LNCaP clone FGC (cell line): ENCODE measurements around the gene PGA4.

Experiments
- DNase-seq: peaks from one replicate; pipeline ENCODE4 v3.0.0-alpha.2; 2011; ENCODE audit warnings: low read depth
- H3K4me3 ChIP-seq: 2 replicates; pipeline ENCODE4 v1.5.1; 2011; ENCODE audit warnings: mild to moderate bottlenecking, low read depth, low read length, control low read depth
- TF ChIP-seq, protein P1 (sequence below): IDR thresholded peaks from 2 replicates; pipeline ENCODE4 v1.5.1; 2012; ENCODE audit warnings: mild to moderate bottlenecking; ENCODE audit not compliant: control insufficient read depth, insufficient read depth; ENCODE audit errors: extremely low read depth

The PGA4 gene

DNA sequence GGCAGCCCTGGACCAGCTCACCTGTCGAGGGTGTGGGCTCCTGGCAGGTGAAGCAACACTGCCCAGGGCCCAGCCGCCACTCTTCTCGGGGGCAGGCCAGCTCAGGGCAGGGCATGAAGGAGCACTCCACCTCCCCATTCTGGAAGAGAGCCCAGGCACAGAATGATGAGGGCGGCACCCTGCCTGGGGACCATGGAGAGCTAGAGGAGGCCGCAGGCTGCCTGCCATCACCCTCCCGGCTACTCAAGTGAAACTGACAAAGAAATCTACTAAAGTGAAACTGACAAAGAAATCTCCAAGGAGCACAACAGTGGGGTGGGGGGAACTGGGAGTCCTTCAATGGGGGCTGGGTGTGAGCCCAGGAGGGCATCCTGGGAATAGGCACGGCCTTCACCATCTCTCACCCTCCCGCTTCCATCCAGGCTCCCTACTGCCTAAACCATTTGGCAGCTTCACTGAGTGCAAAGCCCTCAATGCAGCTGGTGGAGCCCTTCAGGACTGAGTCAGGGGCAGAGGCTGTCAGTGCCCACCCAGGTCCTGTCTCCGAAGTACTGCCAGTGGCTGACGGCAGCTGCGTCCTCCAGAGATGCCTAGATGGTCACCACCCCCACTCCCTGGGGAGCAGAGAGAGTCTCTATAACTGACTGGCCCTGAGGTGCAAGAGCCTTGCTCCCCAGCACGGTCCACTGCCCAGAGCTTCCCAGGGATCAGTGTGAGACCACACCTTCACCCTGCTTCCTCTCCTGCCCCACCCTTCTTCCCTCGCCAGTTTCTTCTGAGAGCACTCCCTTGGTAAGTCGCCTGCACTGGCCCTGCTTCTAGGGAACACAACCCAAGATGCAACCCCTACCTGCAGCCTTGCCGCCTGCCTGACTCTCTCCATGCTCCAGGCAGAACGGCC lies 51.3 kb downstream of the PGA4 start:
- H3K4me3 ChIP-seq, result no peak overlapping the region
- TF ChIP-seq, protein P1, sequence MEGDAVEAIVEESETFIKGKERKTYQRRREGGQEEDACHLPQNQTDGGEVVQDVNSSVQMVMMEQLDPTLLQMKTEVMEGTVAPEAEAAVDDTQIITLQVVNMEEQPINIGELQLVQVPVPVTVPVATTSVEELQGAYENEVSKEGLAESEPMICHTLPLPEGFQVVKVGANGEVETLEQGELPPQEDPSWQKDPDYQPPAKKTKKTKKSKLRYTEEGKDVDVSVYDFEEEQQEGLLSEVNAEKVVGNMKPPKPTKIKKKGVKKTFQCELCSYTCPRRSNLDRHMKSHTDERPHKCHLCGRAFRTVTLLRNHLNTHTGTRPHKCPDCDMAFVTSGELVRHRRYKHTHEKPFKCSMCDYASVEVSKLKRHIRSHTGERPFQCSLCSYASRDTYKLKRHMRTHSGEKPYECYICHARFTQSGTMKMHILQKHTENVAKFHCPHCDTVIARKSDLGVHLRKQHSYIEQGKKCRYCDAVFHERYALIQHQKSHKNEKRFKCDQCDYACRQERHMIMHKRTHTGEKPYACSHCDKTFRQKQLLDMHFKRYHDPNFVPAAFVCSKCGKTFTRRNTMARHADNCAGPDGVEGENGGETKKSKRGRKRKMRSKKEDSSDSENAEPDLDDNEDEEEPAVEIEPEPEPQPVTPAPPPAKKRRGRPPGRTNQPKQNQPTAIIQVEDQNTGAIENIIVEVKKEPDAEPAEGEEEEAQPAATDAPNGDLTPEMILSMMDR, result no peak
- no peak for DNase-seq

DNA sequence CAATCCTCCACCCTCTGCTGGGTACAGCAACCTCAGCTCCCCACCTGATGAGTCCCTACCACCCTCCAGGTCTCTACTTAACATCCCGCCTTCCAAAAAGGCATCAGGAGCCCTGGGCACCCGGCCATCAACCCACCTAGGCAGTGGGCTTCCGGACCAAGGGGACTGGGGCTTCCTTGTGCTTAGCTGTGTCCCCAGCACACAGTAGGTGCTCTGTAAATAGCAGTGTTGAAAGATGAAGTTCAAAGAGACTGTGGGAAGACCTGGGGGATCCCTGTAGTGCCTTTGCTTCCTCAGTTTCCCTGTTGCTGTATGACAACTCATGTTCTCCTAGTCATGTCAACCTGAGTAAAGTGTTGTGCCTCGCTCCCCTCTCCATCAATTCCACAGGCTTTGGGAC lies 51.9 kb downstream of the PGA4 start:
- TF ChIP-seq, protein P1, result no peak
- DNase-seq, result no peak
- no peak overlapping the region for H3K4me3 ChIP-seq

DNA sequence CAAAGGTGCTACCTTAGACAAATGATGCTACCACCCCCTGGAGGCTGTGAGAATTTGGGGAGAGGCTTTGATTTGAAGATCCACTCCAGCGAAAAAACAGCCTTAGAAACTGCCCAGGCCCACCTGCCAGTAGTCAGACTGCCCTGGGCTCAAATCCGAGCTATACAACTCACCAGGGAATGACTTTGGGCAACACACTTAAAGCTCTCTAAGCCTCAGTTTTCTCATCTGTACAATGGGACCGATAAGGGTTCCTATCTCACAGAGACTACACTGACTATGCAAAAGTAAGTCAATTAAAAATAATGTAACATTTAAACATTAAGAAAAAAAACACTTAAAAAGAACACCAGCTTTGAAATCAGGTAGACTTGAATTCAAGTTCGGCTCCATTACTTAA lies 53.0 kb downstream of the PGA4 start:
- no peak overlapping the region for H3K4me3 ChIP-seq
- TF ChIP-seq, protein P1, result no peak
- DNase-seq, result no peak

DNA sequence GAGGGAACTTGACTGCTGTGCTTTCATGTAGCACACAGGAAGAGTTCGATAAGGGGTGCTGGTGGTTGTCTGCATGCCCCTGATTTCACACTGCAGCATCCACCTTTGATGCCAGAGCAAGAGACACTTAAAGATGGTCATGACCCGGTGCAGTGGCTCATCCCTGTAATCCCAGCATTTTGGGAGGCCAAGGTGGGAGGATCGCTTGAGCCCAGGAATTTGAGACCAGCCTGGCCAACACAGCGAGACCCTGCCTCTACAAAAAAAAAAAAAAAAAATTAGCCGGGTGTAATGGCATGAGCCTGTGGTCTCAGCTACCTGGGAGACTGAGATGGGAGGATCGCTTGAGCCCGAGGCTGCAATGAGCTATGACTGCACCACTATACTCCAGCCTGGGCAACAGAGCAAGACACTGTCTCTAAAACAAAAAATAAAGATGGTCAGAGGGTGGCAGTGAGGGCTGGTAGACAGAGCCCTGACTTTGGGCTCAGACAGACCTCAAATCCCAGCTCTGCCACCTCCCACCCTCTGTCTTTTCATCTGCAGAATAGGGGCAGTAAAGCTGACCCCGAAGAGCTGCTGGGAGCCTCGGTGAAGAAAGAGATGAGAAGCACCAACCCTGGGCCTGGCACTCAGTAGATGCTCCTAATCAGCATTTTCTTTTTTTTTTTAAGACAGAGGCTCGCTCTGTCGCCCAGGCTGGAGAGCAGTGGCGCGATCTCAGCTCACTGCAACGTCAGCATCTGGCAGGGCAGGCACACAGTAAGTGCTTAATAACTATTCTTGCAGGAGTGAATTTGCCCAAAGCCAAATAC lies 55.2 kb downstream of the PGA4 start:
- TF ChIP-seq, protein P1, result no peak
- no peak for DNase-seq
- no peak overlapping the region for H3K4me3 ChIP-seq

DNA sequence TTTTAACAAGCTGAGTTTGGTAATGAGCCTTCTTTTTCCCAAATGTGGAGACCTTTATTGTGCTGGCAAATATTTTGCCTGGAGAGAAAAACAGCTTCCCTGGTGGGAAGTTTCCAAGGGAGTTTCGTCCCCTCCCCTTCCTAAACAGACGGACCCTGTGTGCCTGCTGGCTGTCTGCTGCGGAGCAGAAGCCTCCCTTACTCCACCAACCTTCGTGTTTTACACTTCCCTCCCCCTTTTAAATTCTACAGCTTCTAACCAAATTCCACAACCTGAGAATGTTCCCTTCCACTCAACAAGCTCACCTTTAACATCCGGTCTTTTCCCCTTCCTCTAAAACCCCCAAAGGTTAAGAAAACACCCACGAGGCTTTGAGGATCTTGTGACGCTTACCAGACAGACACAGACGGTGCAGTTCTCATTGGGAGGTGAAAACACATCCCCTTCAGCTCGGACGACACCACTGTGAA lies 55.9 kb downstream of the PGA4 start:
- TF ChIP-seq, protein P1, result no peak
- H3K4me3 ChIP-seq, result no peak overlapping the region
- DNase-seq, result no peak

DNA sequence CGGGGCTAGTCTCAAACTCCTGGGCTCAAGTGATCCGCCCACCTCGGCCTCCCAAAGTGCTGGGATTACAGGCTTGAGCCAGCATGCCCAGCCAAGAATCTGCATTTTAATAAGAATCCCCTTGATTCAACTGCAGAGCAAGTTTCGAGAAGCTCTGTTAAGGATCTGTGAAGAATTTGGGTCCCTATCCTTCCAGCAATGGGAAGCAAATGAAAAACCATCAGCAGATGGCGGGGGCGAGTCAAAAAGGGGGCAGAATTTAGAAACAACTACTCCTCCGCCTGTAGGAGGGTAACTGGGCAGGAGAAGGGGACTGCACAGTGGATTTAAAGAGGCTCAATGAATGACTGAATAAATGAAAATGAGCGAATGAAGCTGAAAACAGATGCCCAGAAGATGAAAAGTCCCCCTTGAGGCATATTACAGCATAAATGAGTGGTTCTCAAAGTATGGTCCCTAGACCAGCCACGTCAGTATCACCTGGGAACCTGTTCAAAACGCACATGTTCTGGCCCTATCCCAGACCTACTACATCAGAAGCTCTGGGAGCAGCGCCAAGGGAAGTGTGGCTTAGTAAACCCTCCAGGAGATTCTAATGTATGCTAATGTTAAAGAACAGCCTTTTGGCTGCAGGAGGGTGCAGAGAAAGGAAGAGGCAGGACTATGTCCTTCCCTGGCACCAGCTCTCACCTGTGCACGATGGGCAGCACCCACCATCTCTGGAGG lies 58.0 kb downstream of the PGA4 start:
- peak; percentile 75 for DNase-seq
- no peak overlapping the region for H3K4me3 ChIP-seq
- TF ChIP-seq, protein P1, result no peak
